DND-41 (cell line): ENCODE measurements around the gene NAT10.

Experiments used
- ATAC-seq: fragments of 200-7000 bp; cut with Tn5 transposase; 3 replicates; pipeline ENCODE4 v1.9.1; 2021; ENCODE audit warnings: low read depth; ENCODE audit not compliant: insufficient read depth
- DNase-seq: peaks from one replicate; pipeline ENCODE4 v3.0.0-alpha.2; 2020
- H2AFZ ChIP-seq: 2 replicates; pipeline ENCODE4 v1.6.0; 2012; ENCODE audit warnings: low read depth, low read length
- H3K27ac ChIP-seq: 2 replicates; pipeline ENCODE4 v1.5.1; 2012; ENCODE audit warnings: low read length, inconsistent platforms
- H3K27me3 ChIP-seq: fragments of 200-600 bp; sonication (generic); 2 replicates; pipeline ENCODE4 v1.6.0; 2012; ENCODE audit warnings: low read length, mild to moderate bottlenecking, inconsistent platforms; ENCODE audit not compliant: insufficient read depth, poor library complexity
- H3K36me3 ChIP-seq: 2 replicates; pipeline ENCODE4 v1.5.1; 2012; ENCODE audit warnings: low read length, inconsistent platforms; ENCODE audit not compliant: insufficient read depth
- H3K4me1 ChIP-seq: 2 replicates; pipeline ENCODE4 v1.5.1; 2012; ENCODE audit warnings: mild to moderate bottlenecking, low read length; ENCODE audit not compliant: insufficient read depth
- H3K4me2 ChIP-seq: 2 replicates; pipeline ENCODE4 v1.6.0; 2012; ENCODE audit warnings: mild to moderate bottlenecking, moderate library complexity, low read length, inconsistent platforms; ENCODE audit not compliant: insufficient read depth
- H3K4me3 ChIP-seq, 2 experiments: fragments of 200-600 bp in 1 of 2; shearing (Covaris generic) in 1 of 2; 2 replicates each; pipeline ENCODE4 v1.5.1; 2012 to 2016; ENCODE audit warnings: inconsistent platforms in 2 of 2, low read length in 2 of 2, mild to moderate bottlenecking in 2 of 2, low read depth in 1 of 2, moderate library complexity in 1 of 2
- H3K79me2 ChIP-seq: 2 replicates; pipeline ENCODE4 v1.6.0; 2012; ENCODE audit warnings: low read length, inconsistent platforms; ENCODE audit not compliant: insufficient read depth
- H3K9ac ChIP-seq: 2 replicates; pipeline ENCODE4 v1.6.0; 2012; ENCODE audit warnings: low read depth, mild to moderate bottlenecking, inconsistent platforms, low read length, moderate library complexity
- H3K9me3 ChIP-seq: 2 replicates; pipeline ENCODE4 v1.5.1; 2012; ENCODE audit warnings: low read length, moderate library complexity, mild to moderate bottlenecking, inconsistent platforms; ENCODE audit not compliant: insufficient read depth, severe bottlenecking
- H4K20me1 ChIP-seq: 2 replicates; pipeline ENCODE4 v1.6.0; 2012; ENCODE audit warnings: low read length; ENCODE audit not compliant: insufficient read depth
- EZH2 ChIP-seq: IDR thresholded peaks from 3 replicates; pipeline ENCODE4 v1.6.1; 2012; ENCODE audit warnings: borderline replicate concordance, low read depth, mild to moderate bottlenecking, moderate library complexity, low read length, inconsistent platforms; ENCODE audit not compliant: severe bottlenecking
- TF ChIP-seq, protein P1 (sequence below): IDR thresholded peaks from 2 replicates; pipeline ENCODE4 v1.5.1; 2012; ENCODE audit warnings: borderline replicate concordance, low read length, moderate library complexity, mild to moderate bottlenecking; ENCODE audit not compliant: poor library complexity, severe bottlenecking; ENCODE audit errors: extremely low read depth

Gene NAT10

GRCh38 chr11:34114014-34114413 lies 8.6 kb downstream of the NAT10 start:
- H3K79me2 ChIP-seq: peaks cover 10% of the 10 kb centered on the region
- peaks cover 95% of the 10 kb centered on the region for H3K36me3 ChIP-seq
- no peak overlapping the region for H3K4me3 ChIP-seq
- no peaks in the 10 kb centered on the region for H3K27me3 ChIP-seq
- H3K4me2 ChIP-seq: no peak overlapping the region
- DNase-seq: no peak
- no peaks in the 10 kb centered on the region for H3K4me1 ChIP-seq
- ATAC-seq: no peak
- no peak overlapping the region for H3K27ac ChIP-seq
- H3K9ac ChIP-seq: no peak overlapping the region
- peaks cover 4% of the 10 kb centered on the region; the same call in 1 of the 2 replicates for H4K20me1 ChIP-seq
- H3K9me3 ChIP-seq: no peaks in the 10 kb centered on the region
- H2AFZ ChIP-seq: no peak overlapping the region
- TF ChIP-seq, protein P1, sequence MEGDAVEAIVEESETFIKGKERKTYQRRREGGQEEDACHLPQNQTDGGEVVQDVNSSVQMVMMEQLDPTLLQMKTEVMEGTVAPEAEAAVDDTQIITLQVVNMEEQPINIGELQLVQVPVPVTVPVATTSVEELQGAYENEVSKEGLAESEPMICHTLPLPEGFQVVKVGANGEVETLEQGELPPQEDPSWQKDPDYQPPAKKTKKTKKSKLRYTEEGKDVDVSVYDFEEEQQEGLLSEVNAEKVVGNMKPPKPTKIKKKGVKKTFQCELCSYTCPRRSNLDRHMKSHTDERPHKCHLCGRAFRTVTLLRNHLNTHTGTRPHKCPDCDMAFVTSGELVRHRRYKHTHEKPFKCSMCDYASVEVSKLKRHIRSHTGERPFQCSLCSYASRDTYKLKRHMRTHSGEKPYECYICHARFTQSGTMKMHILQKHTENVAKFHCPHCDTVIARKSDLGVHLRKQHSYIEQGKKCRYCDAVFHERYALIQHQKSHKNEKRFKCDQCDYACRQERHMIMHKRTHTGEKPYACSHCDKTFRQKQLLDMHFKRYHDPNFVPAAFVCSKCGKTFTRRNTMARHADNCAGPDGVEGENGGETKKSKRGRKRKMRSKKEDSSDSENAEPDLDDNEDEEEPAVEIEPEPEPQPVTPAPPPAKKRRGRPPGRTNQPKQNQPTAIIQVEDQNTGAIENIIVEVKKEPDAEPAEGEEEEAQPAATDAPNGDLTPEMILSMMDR: no peak
- no peak for TF ChIP-seq EZH2

- no peaks in the 10 kb centered on the region for H3K9me3 ChIP-seq
- TF ChIP-seq, protein P1: no peak
- TF ChIP-seq EZH2: no peak
- no peak overlapping the region for H3K9ac ChIP-seq
- no peak overlapping the region for H2AFZ ChIP-seq
- peaks cover 5% of the 10 kb centered on the region; the same call in 1 of the 2 replicates for H4K20me1 ChIP-seq
- H3K4me1 ChIP-seq: no peaks in the 10 kb centered on the region
- no peak for DNase-seq
- no peak overlapping the region for H3K27ac ChIP-seq
- H3K4me2 ChIP-seq: no peak overlapping the region
- H3K79me2 ChIP-seq: peaks cover 5% of the 10 kb centered on the region
- no peak overlapping the region for H3K4me3 ChIP-seq
- peaks cover 95% of the 10 kb centered on the region for H3K36me3 ChIP-seq
- no peaks in the 10 kb centered on the region for H3K27me3 ChIP-seq
- no peak for ATAC-seq
These were observed 9.0 kb downstream of the NAT10 start for GRCh38 chr11:34114471-34114870.

DNA sequence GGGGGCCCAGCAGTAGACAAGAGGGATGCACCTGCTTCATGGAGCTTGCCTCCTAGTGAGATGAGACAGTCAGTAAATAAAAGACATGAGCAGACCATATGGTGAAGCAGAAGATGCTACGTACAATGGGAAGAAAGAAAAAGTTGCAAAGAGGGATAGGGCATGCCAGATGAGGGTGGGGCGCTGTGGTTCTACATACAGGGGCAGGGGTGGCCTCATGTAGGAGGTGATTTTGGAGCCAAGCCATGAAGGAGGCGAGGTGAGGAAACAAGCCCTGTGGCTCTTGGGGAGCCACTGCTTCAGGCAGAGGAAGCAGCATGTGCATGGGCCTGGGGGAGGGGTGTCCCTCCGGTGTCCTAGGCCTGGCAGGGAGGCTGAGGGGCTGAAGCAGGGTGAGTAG lies 15.2 kb downstream of the NAT10 start:
- DNase-seq (no peak), ATAC-seq (no peak)
- H3K4me3 ChIP-seq: no peak overlapping the region
- H3K27me3 ChIP-seq: no peaks in the 10 kb centered on the region
- no peaks in the 10 kb centered on the region for H3K4me1 ChIP-seq
- no peak overlapping the region for H3K27ac ChIP-seq
- no peak overlapping the region for H3K4me2 ChIP-seq
- no peak overlapping the region for H2AFZ ChIP-seq
- peaks cover 90% of the 10 kb centered on the region for H3K36me3 ChIP-seq
- H3K9me3 ChIP-seq: no peaks in the 10 kb centered on the region
- H4K20me1 ChIP-seq: 0 out of 2 replicates have a peak, but pooled peaks cover 5% of the 10 kb centered on the region
- TF ChIP-seq EZH2: no peak
- TF ChIP-seq, protein P1: no peak
- no peak overlapping the region for H3K9ac ChIP-seq
- H3K79me2 ChIP-seq: no peaks in the 10 kb centered on the region
